K562 (cell line): ENCODE measurements around the gene BCL2L15. TPM values are rescaled to one million over a fixed set of nuclear protein-coding genes. Genes with fewer than 3 reads are reported as not detected.

ENCODE experiments used
- FUS ChIP-seq: fragments of 200-400 bp; formaldehyde crosslinking; optimal IDR thresholded peaks from 2 replicates; pipeline ENCODE3; 2017; ENCODE audit warnings: low read depth, low read length
- HOXB6 ChIP-seq: fragments of 250-450 bp; sonication (Bioruptor Pico); IDR thresholded peaks from 2 replicates; pipeline ENCODE4 v1.5.1; 2022; ENCODE audit warnings: mild to moderate bottlenecking, borderline replicate concordance
- HSF4 ChIP-seq: fragments of 250-450 bp; sonication (Bioruptor Pico); IDR thresholded peaks from 2 replicates; pipeline ENCODE4 v2.1.2; 2022; ENCODE audit warnings: mild to moderate bottlenecking, moderate library complexity, borderline replicate concordance
- MCM3 ChIP-seq: fragments of 450-650 bp; IDR thresholded peaks from 2 replicates; pipeline ENCODE4 v1.6.1; 2016
- PTBP1 ChIP-seq: fragments of 200-400 bp; formaldehyde crosslinking; IDR thresholded peaks from 2 replicates; pipeline ENCODE4 v1.6.1; 2017; ENCODE audit warnings: low read depth, low read length
- RBM22 ChIP-seq: fragments of 200-400 bp; formaldehyde crosslinking; IDR thresholded peaks from 2 replicates; pipeline ENCODE4 v1.6.1; 2018; ENCODE audit warnings: low read length, low read depth; ENCODE audit not compliant: poor library complexity, severe bottlenecking
- ZNF224 ChIP-seq: sonication (generic); formaldehyde crosslinking; IDR thresholded peaks from 2 replicates; pipeline ENCODE4 v1.8.0; 2022; ENCODE audit warnings: mild to moderate bottlenecking, missing genetic modification reagents
- ZNF436 ChIP-seq: fragments of 250-450, 450-650 bp; sonication (Bioruptor Pico); formaldehyde crosslinking; IDR thresholded peaks from 2 replicates; pipeline ENCODE4 v1.7.0; 2020; ENCODE audit warnings: mild to moderate bottlenecking
- polyA plus RNA-seq, 8 experiments: library from polyadenylated mRNA; depleted of rRNA in 4 of 8; stranded (reverse) in 5 of 8; unstranded in 3 of 8; fragments of >200 nt; fragmentation: Nextera tagmentation in 2 of 8; fragmentation: Illumina TruSeq in 1 of 8; extraction: Ambion mirVana in 2 of 8; extraction: Trizol in 1 of 8; gene quantifications; 2 replicates each; pipeline versions ENCODE4 v1.2.1 to v1.2.3, GENCODE V29; 2011 to 2014; ENCODE audit warnings: inconsistent platforms in 1 of 8, missing spikeins in 1 of 8
- total RNA-seq, 7 experiments: library from RNA; depleted of rRNA in 6 of 7; stranded (reverse); fragments of >200 nt in 6 of 7; fragmentation: Illumina TruSeq in 2 of 7; extraction: Trizol in 2 of 7; gene quantifications; 2 replicates each; pipeline versions ENCODE4 v1.2.1 to v1.2.3, GENCODE V29; 2011 to 2021; ENCODE audit warnings: low replicate concordance in 1 of 7
- TF ChIP-seq, protein P1 (sequence below), 2 experiments: fragments of 450-650 bp; IDR thresholded peaks; 2 replicates each; pipeline ENCODE4 v1.6.1; 2016; ENCODE audit warnings: mild to moderate bottlenecking in 2 of 2, borderline replicate concordance in 1 of 2, low read depth in 1 of 2, moderate library complexity in 1 of 2
- TF ChIP-seq, protein P2 (sequence below): sonication (generic); formaldehyde crosslinking; IDR thresholded peaks from 2 replicates; pipeline ENCODE4 v1.8.0; 2022; ENCODE audit warnings: mild to moderate bottlenecking, missing genetic modification reagents
- TF ChIP-seq, protein P3 (sequence below): fragments of 250-450 bp; sonication (Bioruptor Pico); IDR thresholded peaks from 2 replicates; pipeline ENCODE4 v1.5.0; 2021
- TF ChIP-seq, protein P4 (sequence below), 2 experiments: IDR thresholded peaks in 1 of 2; conservative IDR thresholded peaks in 1 of 2; 2 replicates each; pipeline ENCODE4 v1.6.1; 2016; ENCODE audit warnings: low read depth in 2 of 2, mild to moderate bottlenecking in 1 of 2, missing compliant biosample characterization in 1 of 2, missing genetic modification characterization in 1 of 2, moderate library complexity in 1 of 2
- TF ChIP-seq, protein P5 (sequence below): fragments of 450-650 bp; formaldehyde crosslinking; IDR thresholded peaks from 2 replicates; pipeline ENCODE4 v1.4.0; 2022; ENCODE audit warnings: missing genetic modification characterization

The BCL2L15 gene
- total and polyA plus RNA-seq, 9 of the 15 experiments (the other 6 are each of a cell fraction or from before 2014, with no cell fraction given), result 0.06 to 0.42 (median 0.28) TPM; not detected in 1

DNA sequence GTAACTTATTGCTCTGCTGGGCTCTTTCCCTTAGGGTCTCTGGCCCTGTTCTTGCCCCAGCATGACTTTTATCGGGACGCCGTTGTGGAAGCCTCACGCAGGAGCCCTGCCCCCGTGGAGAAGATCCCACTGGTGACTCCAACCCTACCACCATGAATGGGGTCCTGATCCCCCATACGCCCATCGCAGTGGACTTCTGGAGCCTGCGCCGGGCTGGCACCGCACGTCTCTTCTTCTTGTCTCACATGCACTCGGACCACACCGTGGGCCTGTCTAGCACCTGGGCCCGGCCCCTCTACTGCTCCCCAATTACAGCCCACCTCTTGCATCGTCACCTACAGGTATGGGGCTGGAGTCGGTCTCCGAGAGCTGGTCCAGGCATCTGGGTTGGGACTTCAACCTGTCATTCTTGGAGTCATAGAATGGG, 18.1 kb upstream of the BCL2L15 start (continued):
- TF ChIP-seq, protein P1, sequence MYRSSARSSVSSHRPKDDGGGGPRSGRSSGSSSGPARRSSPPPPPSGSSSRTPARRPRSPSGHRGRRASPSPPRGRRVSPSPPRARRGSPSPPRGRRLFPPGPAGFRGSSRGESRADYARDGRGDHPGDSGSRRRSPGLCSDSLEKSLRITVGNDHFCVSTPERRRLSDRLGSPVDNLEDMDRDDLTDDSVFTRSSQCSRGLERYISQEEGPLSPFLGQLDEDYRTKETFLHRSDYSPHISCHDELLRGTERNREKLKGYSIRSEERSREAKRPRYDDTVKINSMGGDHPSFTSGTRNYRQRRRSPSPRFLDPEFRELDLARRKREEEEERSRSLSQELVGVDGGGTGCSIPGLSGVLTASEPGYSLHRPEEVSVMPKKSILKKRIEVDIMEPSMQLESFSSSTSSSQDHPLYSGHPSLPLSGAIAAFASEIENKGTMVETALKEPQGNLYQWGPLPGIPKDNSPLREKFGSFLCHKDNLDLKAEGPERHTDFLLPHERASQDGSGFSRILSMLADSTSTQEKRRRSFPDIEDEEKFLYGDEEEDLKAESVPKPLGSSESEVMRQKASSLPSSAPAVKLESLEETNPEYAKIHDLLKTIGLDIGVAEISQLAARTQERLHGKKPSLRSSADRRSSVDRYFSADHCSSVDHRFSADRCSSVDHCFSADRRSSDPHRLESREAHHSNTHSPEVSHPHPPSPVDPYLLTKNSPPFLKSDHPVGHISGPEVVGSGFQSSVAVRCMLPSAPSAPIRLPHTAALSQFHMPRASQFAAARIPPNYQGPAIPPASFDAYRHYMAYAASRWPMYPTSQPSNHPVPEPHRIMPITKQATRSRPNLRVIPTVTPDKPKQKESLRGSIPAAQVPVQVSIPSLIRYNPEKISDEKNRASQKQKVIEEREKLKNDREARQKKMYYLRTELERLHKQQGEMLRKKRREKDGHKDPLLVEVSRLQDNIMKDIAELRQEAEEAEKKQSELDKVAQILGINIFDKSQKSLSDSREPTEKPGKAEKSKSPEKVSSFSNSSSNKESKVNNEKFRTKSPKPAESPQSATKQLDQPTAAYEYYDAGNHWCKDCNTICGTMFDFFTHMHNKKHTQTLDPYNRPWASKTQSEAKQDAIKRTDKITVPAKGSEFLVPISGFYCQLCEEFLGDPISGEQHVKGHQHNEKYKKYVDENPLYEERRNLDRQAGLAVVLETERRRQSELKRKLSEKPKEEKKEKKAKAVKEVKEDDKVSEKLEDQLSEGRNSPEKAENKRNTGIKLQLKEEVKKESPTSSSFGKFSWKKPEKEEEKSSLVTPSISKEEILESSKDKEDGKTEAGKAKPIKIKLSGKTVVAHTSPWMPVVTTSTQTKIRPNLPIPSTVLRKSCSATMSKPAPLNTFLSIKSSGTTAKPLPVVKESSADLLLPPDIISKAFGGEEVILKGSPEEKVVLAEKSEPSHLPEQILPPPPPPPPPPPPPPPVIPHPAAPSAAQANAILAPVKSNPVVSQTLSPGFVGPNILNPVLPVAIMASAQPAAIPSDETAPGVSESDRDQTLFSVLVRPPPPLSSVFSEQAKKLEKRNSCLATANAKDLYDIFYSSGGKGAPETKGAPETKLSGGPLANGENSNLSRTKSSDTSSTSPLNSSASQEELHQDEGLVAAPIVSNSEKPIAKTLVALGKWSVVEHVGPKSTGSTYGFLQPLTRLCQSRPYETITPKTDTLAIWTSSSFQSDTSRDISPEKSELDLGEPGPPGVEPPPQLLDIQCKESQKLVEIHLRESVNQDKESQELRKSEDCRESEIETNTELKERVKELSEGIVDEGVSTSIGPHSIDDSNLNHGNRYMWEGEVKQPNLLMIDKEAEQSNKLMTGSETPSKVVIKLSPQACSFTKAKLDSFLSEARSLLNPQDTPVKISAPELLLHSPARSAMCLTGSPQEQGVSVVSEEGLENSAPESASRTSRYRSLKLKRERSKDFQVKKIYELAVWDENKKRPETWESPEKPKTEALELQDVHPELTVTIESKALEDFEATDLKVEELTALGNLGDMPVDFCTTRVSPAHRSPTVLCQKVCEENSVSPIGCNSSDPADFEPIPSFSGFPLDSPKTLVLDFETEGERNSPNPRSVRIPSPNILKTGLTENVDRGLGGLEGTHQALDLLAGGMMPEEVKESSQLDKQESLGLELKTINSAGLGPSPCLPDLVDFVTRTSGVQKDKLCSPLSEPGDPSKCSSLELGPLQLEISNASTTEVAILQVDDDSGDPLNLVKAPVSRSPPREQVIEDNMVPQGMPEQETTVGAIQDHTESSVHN (IDR thresholded peaks at IDR 0.05; ENCODE audit: borderline replicate concordance in 1 of 2, low read depth in 1 of 2), result no peak
- TF ChIP-seq, protein P2, sequence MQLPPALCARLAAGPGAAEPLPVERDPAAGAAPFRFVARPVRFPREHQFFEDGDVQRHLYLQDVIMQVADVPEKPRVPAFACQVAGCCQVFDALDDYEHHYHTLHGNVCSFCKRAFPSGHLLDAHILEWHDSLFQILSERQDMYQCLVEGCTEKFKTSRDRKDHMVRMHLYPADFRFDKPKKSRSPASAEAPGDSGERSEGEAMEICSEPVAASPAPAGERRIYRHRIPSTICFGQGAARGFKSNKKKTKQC (CRISPR knock-in tag), result no peak
- TF ChIP-seq, protein P3, sequence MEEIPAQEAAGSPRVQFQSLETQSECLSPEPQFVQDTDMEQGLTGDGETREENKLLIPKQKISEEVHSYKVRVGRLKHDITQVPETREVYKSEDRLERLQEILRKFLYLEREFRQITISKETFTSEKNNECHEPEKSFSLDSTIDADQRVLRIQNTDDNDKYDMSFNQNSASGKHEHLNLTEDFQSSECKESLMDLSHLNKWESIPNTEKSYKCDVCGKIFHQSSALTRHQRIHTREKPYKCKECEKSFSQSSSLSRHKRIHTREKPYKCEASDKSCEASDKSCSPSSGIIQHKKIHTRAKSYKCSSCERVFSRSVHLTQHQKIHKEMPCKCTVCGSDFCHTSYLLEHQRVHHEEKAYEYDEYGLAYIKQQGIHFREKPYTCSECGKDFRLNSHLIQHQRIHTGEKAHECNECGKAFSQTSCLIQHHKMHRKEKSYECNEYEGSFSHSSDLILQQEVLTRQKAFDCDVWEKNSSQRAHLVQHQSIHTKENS (CRISPR knock-in tag), result no peak
- TF ChIP-seq HOXB6 (CRISPR knock-in tag), result no peak
- no peak for TF ChIP-seq FUS
- TF ChIP-seq, protein P4, sequence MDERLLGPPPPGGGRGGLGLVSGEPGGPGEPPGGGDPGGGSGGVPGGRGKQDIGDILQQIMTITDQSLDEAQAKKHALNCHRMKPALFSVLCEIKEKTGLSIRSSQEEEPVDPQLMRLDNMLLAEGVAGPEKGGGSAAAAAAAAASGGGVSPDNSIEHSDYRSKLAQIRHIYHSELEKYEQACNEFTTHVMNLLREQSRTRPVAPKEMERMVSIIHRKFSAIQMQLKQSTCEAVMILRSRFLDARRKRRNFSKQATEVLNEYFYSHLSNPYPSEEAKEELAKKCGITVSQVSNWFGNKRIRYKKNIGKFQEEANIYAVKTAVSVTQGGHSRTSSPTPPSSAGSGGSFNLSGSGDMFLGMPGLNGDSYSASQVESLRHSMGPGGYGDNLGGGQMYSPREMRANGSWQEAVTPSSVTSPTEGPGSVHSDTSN (CRISPR knock-in tag; IDR thresholded peaks at IDR 0.05; ENCODE audit: low read depth), result no peak
- TF ChIP-seq, protein P4 (tag; conservative IDR thresholded peaks at IDR 0.05; ENCODE audit: low read depth), result no peak
- no peak for TF ChIP-seq RBM22
- TF ChIP-seq ZNF224 (CRISPR knock-in tag), result no peak
- TF ChIP-seq MCM3, result no peak
- TF ChIP-seq ZNF436 (CRISPR knock-in tag), result no peak
- TF ChIP-seq PTBP1, result no peak
- TF ChIP-seq, protein P5, sequence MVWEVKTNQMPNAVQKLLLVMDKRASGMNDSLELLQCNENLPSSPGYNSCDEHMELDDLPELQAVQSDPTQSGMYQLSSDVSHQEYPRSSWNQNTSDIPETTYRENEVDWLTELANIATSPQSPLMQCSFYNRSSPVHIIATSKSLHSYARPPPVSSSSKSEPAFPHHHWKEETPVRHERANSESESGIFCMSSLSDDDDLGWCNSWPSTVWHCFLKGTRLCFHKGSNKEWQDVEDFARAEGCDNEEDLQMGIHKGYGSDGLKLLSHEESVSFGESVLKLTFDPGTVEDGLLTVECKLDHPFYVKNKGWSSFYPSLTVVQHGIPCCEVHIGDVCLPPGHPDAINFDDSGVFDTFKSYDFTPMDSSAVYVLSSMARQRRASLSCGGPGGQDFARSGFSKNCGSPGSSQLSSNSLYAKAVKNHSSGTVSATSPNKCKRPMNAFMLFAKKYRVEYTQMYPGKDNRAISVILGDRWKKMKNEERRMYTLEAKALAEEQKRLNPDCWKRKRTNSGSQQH (CRISPR knock-in tag), result no peak
- no peak for TF ChIP-seq HSF4 (CRISPR knock-in tag)
